Measurements from ENCODE around the gene TP53I11.
A peak's percentile ranks its signal among the peaks of the same experiment; 100 is the strongest.

Gene TP53I11

DNA sequence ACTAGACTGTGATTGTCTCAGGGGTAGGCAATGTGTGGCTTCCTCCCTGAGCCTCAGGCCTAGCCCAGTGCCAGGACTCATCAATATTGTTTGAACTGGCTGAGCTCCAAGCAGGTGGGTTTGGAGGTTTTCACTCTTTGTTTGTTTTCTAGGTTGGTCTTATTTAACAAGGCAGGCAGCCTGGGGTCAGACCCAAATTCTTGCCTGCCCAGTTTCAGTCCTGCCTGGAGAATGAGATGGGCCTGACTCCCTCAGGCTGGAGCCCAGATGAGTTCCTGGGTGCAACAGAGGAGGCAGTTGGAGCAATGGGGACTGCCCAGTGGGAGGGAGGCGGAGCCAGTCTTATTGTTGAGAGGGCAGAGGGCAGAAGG is 28.3 kb upstream of the TP53I11 start:
- no peak for DNase-seq

DNA sequence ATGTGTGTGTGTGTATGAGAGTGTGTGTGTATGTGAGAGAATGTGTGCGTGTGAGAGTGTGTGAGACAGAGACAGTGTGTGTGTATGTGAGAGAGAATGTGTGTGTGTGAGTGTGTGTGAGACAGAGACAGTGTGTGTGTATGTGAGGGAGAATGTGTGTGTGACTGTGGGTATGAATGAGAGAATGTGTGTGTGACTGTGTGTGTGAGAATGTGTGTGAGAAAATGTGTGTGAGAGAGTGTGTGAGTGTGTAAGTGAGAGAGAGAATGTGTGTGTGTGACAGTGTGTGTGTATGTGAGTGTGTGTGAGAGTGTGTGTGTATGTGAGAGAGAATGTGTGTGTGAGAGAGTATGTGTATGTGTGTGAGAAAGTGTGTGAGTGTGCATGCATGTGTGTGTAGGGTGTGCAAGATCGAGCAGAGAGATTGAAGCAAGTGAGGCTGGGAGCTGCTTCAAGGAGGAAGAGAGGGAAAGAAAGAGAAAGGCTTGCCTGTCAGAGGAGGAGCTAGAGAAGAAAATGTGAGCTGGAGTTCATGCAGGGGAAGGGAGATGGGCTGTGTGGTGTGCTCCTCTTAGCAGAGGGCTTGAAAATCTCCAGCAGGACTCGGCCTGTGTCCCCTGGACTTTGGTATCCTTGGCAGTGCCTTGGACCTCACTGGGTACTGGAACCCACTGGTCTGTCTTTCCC is 27.7 kb upstream of the TP53I11 start:
- no peak for DNase-seq

DNA sequence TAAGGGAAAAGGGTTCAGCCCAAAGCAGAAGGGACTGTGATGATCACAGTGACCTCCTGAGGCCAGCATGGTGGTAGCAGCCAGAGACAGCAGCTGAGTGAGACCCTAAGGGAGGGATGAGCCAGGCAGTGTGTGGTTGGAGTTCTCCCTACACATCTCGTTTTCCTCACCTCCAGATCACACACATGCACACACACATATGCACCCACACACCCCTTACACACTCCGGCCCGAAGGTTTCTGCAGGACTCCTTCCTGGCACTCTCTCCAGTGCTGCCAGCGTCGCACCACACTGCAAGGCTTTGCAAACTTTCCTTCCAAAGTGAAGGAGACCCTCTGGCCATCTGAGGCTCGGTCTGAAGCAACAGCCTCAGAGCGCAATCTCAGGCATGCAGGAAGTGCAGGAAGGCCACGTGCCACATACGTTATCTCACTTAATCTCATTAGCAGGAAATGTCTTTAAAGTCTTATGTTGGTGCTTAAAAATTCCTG is 26.9 kb upstream of the TP53I11 start:
- DNase-seq, result no peak

GRCh38 chr11:44976576-44976975 is 25.9 kb upstream of the TP53I11 start:
- DNase-seq, result no peak

DNA sequence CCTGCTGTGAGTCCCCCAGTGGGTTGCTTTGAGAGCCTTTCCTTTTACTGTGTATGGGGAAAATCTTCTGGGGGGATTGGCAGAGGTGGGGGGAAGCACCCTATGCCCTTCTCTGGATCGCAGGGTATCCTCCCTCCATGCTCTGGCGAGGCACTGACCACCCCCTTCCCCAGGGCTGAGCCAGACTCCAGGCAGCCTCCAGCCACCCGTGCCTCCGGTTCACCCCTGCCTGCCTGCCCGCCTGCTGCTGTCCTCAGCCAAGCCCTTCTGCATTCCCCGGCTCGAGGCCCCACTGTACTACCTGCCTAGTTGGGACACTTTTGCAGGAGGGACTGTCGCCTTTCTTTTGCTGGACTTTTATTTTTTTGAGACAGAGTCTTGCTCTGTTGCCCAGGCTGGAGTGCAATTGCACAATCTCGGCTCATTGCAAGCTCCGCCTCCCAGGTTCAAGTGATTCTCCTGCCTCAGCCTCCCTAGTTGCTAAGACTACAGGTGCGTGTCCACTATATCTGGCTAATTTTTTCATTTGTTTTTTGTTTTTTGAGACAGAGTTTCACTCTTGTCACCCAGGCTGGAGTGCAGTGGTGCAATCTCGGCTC is 23.8 kb upstream of the TP53I11 start:
- DNase-seq, result no peak

- DNase-seq, result no peak
Observed at GRCh38 chr11:44973632-44974401, 23.1 kb upstream of the TP53I11 start.

DNA sequence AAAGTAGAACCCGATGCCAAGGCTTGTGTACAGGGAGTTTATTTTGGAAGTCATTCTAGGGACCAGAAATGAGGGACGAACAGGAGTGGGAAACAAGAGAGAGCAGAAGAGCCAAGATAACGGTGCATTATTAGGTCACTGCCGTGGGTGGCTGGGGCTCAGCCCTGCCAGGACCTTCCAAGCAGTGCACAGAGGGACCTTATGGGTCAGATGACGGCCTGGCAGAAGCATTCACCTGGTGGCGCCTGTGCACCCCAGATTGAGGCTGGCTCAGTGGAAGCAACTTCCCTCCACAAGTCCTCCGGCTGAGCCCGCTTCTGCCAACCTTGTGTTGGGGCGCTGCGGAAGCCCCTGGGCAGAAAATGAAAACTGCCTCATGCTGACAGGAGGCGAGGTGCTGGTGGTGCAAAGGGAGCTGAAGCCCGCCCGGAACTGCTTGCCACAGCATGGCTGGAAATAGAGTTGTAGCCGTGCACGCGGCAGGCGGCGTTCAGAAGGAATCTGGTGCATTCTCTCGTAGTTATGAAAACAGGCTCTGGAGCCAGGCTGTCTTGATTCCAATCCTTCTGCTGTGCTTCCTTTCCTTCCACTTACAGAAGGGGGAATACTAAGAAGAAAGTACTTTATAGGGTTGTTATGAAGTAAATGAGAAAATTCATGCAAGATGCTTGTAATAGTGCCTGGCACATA is 22.2 kb upstream of the TP53I11 start:
- peak in 1 of 56 donors; percentile 26 for DNase-seq

GRCh38 chr11:44971185-44971584 is 20.5 kb upstream of the TP53I11 start:
- DNase-seq, result no peak

DNA sequence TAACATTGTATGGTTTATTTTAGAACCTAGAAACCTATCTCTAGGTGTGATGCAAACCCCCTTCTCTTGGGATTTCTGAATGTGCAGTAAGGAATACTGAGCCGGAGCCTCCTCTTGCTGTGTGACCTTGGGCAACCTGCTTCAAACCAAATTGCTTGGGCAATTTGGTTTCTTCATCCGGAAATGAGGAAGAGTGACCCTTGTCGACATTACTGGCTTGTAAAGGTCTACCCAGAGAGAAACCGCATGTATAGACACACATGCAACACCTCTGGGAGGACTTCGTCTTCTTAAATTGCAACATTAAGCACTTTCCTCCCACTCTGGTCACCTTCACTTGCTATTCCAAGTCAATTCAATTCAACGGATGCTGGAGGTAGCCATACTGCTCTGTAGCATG is 19.6 kb upstream of the TP53I11 start:
- no peak for DNase-seq

GRCh38 chr11:44969651-44970252 is 19.1 kb upstream of the TP53I11 start:
- no peak for DNase-seq

DNA sequence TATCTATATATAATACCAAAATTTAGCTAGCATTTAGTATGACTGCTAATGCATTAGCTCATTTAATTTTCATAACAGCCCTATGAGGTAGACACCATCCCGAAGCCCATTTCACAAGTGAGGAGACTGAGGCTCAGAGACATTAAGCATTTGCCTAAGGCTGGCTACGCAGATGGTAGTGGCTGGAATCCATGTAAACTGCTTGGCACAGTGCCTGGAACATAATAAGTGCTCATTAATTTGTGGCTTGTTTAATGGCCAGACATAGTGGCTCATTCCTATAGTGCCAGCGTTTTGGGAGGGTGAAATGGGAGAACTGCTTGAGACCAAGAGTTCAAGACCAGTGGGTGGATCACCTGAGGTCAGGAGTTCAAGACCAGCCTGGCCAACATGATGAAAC is 17.8 kb upstream of the TP53I11 start:
- DNase-seq, result no peak

DNA sequence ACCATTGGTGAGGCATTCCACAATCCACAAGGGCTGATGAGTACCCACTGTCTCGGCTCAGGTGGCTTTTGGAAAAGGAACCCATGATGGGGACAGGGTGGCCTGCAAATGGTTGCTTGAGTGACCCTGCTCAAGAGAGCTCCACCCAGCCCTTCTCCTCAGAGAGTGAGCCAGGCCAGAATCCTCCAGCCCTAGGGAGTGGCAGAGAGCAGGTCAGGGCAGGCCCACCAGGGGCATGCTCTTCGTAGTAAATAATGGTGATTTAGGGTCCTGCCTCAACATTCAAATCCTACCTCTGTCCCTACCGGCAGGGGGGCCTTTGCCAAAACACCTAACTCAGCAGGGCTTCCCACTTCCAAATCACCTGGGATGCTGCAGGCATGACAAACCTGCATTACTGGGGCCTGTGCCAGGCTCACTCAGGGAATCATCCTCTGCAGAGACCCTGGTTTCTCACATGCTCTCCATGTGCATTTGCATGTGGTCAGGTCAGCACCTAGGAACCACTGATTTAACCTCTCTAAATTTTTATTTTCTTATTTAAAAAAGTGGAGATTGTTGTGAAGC is 17.3 kb upstream of the TP53I11 start:
- no peak for DNase-seq

GRCh38 chr11:44966694-44967093 is 16.0 kb upstream of the TP53I11 start:
- DNase-seq, result no peak

GRCh38 chr11:44964526-44965209 is 14.0 kb upstream of the TP53I11 start:
- no peak for DNase-seq

DNA sequence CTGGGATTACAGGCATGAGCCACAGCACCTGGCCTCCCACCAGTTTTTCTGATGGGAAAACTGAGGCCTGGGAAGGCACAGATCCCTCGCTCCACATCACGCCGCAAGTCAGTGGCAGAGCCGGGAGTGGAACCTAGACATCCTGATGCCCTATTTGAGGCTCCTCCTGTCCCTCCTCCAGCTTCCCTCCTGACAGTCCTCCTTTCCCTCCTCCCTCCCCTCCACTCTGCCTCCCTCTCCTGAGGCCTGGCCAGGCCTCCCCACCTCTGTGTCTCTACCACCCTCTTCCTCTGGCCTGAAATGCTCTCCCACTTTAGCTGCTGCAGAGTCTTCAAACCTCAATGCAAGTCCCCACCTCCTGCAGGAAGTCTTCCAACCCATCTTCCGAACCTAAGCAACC is 13.3 kb upstream of the TP53I11 start:
- no peak for DNase-seq

DNA sequence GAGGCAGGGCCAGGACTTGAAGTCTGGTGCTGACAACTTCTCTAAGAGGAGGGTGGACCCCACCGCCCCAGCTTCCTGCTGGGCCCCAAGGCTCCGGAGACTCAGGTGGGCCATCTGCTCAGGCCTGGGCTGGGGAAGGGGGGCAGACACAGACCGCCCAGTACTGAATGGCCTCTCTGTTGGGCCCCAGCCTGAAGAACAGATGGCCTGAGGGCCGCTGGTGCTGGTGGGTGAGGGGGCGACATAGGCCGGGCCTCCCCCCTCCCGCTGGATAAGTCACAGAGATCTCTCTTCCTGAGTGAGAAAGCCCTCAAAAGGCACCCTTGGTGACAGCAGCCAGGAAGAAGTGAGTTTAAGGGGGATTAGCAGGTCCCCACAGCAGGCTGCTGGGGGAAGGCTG is 12.5 kb upstream of the TP53I11 start:
- no peak for DNase-seq

DNA sequence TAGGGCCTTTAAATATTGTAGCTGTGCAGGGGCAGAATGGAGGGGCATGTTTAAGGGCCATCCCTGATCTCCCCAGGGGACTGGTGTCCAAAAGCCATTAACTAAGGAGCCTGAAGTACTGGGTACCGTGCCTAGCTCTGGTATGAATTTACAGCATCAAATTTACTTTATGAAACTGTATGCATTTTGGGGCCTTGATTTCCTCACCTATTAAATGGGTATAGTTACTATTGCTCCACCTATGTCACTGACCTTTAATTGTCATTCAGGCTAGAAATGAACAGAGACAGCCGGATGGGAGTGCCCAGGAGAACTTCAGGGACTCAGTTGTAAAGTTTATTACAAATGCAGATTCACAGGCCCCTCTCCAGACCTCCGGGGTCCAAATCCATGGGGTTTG is 11.8 kb upstream of the TP53I11 start:
- DNase-seq, result no peak

DNA sequence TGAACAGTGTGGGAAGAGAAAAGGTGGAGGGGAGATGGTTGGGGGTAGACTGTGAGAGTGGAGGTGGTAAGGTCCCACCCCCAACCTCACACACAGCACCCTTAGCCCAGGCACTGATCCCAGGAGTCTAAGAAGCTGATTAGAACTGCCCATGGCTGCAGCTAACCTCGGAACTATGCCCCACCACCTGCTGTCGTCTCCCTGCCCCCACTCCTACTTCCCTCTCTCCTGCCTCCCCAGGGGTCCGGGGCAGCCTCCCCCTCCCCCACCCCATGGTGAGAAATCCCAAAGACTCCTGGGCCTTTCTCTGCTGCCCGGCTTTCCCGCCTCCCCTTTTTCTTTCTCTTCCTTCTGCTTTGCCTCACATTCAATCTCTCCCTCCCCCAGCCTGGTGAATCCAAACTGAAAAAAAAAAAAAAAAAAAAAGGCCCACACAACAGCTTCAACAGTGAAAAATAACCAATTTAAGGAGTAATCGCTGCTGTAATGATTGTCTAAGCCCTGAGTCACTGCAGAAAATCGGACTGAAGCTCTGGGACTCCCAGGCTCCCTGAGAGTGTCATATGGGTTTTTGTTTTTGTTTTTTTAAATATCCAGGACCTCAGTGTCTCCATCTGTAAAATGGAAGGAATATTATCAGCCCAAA is 9.6 kb upstream of the TP53I11 start:
- DNase-seq, result no peak

GRCh38 chr11:44959064-44959463 is 8.4 kb upstream of the TP53I11 start:
- DNase-seq, result no peak

Data from amygdala (tissue), 56 donors.